GM12875 (cell line): ENCODE measurements around the gene SLC6A13.

ENCODE experiments used
- H3K4me3 ChIP-seq: one replicate; pipeline ENCODE4 v1.5.1; 2011; ENCODE audit warnings: low read depth, low read length, control low read depth
- CTCF ChIP-seq: IDR thresholded peaks from 2 replicates; pipeline ENCODE4 v1.5.1; 2011; ENCODE audit warnings: low read depth, mild to moderate bottlenecking, control low read depth, inconsistent platforms, low read length, moderate library complexity, borderline replicate concordance; ENCODE audit not compliant: insufficient read depth

SLC6A13 gene

DNA sequence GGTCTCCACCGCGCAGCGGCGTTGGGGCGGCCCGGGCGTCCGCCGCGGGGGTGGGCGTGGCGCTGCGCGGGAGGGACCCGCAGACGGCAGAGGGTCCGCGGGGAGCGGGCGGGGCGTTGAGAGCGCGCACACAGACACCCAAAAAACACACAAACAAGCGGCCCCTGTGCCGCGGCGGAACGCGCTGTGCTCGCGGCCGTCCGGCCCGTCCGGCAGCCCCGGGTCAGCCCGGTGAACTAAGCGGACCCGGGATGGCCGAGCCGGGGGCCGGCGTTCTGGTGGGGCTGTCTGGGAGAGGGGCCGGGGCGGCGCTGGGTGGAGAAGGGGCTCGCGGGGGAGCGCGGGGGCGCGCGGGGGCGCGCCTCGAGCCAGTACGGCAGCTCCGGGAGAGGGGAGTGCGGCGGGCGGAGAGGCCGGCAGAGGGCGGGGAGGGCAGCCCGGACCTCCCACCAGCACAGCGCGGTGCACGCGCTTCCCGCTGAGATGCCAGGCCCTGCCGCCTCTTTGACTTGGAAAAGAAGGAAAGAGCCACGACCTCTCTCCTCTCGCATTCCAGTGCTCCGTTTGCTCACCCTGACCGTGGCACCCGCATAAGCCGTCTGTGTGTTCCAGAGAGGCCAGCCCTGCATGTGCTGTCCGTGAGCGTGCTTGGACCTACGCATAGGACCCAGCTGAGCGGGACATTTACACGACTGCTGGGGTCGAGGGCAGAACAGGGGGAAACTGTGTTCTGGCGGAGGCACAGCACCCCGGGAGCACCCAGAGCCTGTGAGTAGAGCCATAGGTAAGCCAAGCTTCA, 59.0 kb downstream of the SLC6A13 start:
- H3K4me3 ChIP-seq = no peak overlapping the region
- no peak for TF ChIP-seq CTCF

DNA sequence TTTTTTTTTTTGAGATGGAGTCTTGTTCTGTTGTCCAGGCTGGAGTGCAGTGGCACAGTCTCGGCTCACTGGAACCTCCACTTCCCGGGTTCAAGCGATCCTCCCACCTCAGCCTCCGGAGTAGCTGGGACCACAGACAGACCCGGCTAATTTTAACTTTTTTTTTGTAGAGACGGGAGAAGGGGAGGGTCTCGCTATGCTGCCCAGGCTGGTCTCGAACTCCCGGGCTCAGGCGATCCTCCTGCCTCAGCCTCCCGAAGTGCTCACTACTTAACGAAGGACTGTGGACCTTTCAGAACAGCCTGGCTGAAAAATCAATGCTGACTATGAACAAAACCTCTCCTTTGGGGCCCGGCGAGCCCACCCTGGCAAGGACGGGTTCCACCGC, 59.6 kb downstream of the SLC6A13 start:
- TF ChIP-seq CTCF = no peak
- no peak overlapping the region for H3K4me3 ChIP-seq

GRCh38 chr12:202081-202731, 60.4 kb downstream of the SLC6A13 start:
- no peak for TF ChIP-seq CTCF
- no peak overlapping the region for H3K4me3 ChIP-seq

DNA sequence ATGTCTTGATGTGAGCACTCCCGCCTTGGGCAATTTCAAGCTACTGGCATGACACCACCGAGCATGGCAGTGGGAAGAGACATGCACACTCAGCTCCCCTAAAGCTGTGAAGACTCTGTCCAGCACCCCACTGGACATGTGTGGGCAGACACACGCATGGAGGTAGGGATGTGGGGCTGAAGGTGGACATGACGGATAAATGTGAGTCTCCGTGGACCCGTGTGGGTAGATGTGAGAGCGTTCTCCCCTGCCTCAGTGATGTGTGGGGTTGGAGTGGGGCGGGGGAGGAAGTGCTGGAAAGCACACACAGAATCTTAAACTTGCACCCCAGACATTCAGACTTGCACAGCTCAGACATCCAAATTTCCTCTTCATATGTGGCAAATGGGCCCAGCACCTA, 61.3 kb downstream of the SLC6A13 start:
- no peak for TF ChIP-seq CTCF
- no peak overlapping the region for H3K4me3 ChIP-seq

GRCh38 chr12:198705-199104, 63.9 kb downstream of the SLC6A13 start:
- no peak for TF ChIP-seq CTCF
- H3K4me3 ChIP-seq = no peak overlapping the region

- TF ChIP-seq CTCF = no peak
- H3K4me3 ChIP-seq = no peak overlapping the region
These were observed 64.5 kb downstream of the SLC6A13 start for GRCh38 chr12:197911-198695.

GRCh38 chr12:197347-197746, 65.3 kb downstream of the SLC6A13 start:
- no peak overlapping the region for H3K4me3 ChIP-seq
- no peak for TF ChIP-seq CTCF
